GM06990 (cell line): ENCODE measurements around the gene PIGX.

Experiments
- DNase-seq: peaks from one replicate; pipeline ENCODE4 v3.0.0-alpha.2; 2011; ENCODE audit not compliant: insufficient read length; ENCODE audit errors: extremely low read depth
- H3K27me3 ChIP-seq: replicated peaks from 2 replicates; pipeline ENCODE4 v1.6.0; 2011; ENCODE audit warnings: low read length; ENCODE audit not compliant: control insufficient read depth, insufficient read depth
- H3K36me3 ChIP-seq: 2 replicates; pipeline ENCODE4 v1.5.1; 2011; ENCODE audit warnings: low read length; ENCODE audit not compliant: control insufficient read depth, insufficient read depth
- H3K4me3 ChIP-seq: replicated peaks from 2 replicates; pipeline ENCODE4 v1.5.1; 2011; ENCODE audit warnings: low read depth, mild to moderate bottlenecking, control low read depth, low read length
- CTCF ChIP-seq: IDR thresholded peaks from 2 replicates; pipeline ENCODE4 v1.5.1; 2011; ENCODE audit warnings: low read length, control low read depth, mild to moderate bottlenecking, inconsistent platforms; ENCODE audit not compliant: insufficient read depth, poor library complexity, severe bottlenecking

The PIGX gene

GRCh38 chr3:196757876-196758739, 45.9 kb downstream of the PIGX start:
- H3K4me3 ChIP-seq: no peak overlapping the region
- no peak for TF ChIP-seq CTCF
- H3K36me3 ChIP-seq: peaks cover 2% of the 10 kb centered on the region
- no peaks in the 10 kb centered on the region for H3K27me3 ChIP-seq
- no peak for DNase-seq

- no peaks in the 10 kb centered on the region for H3K27me3 ChIP-seq
- DNase-seq: no peak
- H3K4me3 ChIP-seq: no peak overlapping the region
- no peak for TF ChIP-seq CTCF
- no peaks in the 10 kb centered on the region; the same call in 1 of the 2 replicates for H3K36me3 ChIP-seq
Observed at GRCh38 chr3:196763179-196763578, 51.0 kb downstream of the PIGX start.

GRCh38 chr3:196765454-196765853, 53.3 kb downstream of the PIGX start:
- no peak for TF ChIP-seq CTCF
- Histone ChIP-seq H3K36me3 (no peaks in the 10 kb centered on the region; the same call in 1 of the 2 replicates), H3K27me3 (no peaks in the 10 kb centered on the region), H3K4me3 (no peak overlapping the region)
- DNase-seq: no peak

- H3K36me3 ChIP-seq: no peaks in the 10 kb centered on the region; the same call in 1 of the 2 replicates
- H3K27me3 ChIP-seq: no peaks in the 10 kb centered on the region
- no peak overlapping the region for H3K4me3 ChIP-seq
- DNase-seq: no peak
- no peak for TF ChIP-seq CTCF
Observed at GRCh38 chr3:196771067-196771466, 58.9 kb downstream of the PIGX start.

- Histone ChIP-seq H3K36me3 (no peaks in the 10 kb centered on the region; the same call in 1 of the 2 replicates), H3K4me3 (no peak overlapping the region), H3K27me3 (no peaks in the 10 kb centered on the region)
- no peak for TF ChIP-seq CTCF
- DNase-seq: no peak
Observed at GRCh38 chr3:196772102-196772501, 59.9 kb downstream of the PIGX start.

- no peak for TF ChIP-seq CTCF
- Histone ChIP-seq H3K27me3 (no peaks in the 10 kb centered on the region), H3K36me3 (no peaks in the 10 kb centered on the region; the same call in 1 of the 2 replicates), H3K4me3 (no peak overlapping the region)
- no peak for DNase-seq
Observed at GRCh38 chr3:196772897-196773296, 60.7 kb downstream of the PIGX start.
